H1 (cell line): ENCODE results near the gene OR10AD1. TPM values are rescaled to one million over a fixed set of nuclear protein-coding genes. Genes with fewer than 3 reads are reported as not detected.

Source experiments
- CTCF ChIP-seq, 3 experiments: IDR thresholded peaks; 1 replicate in 2 of 3; 2 replicates in 1 of 3; pipeline versions ENCODE4 v1.5.1 to v1.6.1; 2011; ENCODE audit warnings: low read length in 3 of 3, mild to moderate bottlenecking in 3 of 3, inconsistent platforms in 2 of 3, low read depth in 1 of 3, moderate library complexity in 1 of 3; ENCODE audit not compliant: insufficient read depth in 1 of 3; ENCODE audit errors: control extremely low read depth in 1 of 3
- JUN ChIP-seq: IDR thresholded peaks from 2 replicates; pipeline ENCODE4 v1.6.1; 2011; ENCODE audit warnings: low read depth, mild to moderate bottlenecking, improper control_type of control experiment, low read length
- SAP30 ChIP-seq: fragments of 300-600 bp; sonication (generic); IDR thresholded peaks from 2 replicates; pipeline ENCODE4 v1.7.1; 2012; ENCODE audit warnings: low read length, moderate library complexity, mild to moderate bottlenecking, inconsistent platforms; ENCODE audit not compliant: insufficient read depth, insufficient replicate concordance
- SP4 ChIP-seq: IDR thresholded peaks from 2 replicates; pipeline ENCODE4 v1.6.1; 2012; ENCODE audit warnings: low read length, inconsistent platforms
- SRF ChIP-seq: IDR thresholded peaks from 2 replicates; pipeline ENCODE4 v1.6.1; 2011; ENCODE audit warnings: mild to moderate bottlenecking, low read depth, low read length, moderate library complexity
- polyA plus RNA-seq, 7 experiments: library from polyadenylated mRNA; depleted of rRNA in 3 of 7; stranded (reverse) in 5 of 7; unstranded in 2 of 7; fragments of >200 nt in 5 of 7; fragments of 200-250 nt in 2 of 7; gene quantifications; 1 replicate in 5 of 7; 2 replicates in 1 of 7; 4 replicates in 1 of 7; pipeline versions ENCODE4 v1.2.1 to v1.2.3, GENCODE V29; 2011 to 2013; ENCODE audit warnings: missing spikeins in 2 of 7, mixed read lengths in 2 of 7
- total RNA-seq: library from RNA; stranded (reverse); fragmentation: NEBNext Ultra II Directional; extraction: Animal tissue kit (Norgen Biotek cat#: 25700); gene quantifications from 2 replicates; pipeline ENCODE4 v1.2.1, GENCODE V29; 2021

Gene OR10AD1
- total and polyA plus RNA-seq, 2 of the 8 experiments (the other 6 are each of a cell fraction or from before 2014, with no cell fraction given) = not detected

GRCh38 chr12:48189331-48190125 is 13.6 kb downstream of the OR10AD1 start (continued):
- TF ChIP-seq CTCF (IDR thresholded peaks at IDR 0.05; ENCODE audit: control extremely low read depth in 1 of 3, insufficient read depth in 1 of 3, low read depth in 1 of 3, low read length in 3 of 3) (peak in 2 of 3 experiments; percentile 74 to 86; a peak in 3 of 4 replicates), SP4 (no peak), SAP30 (no peak), JUN (no peak), SRF (no peak)
